DMS79 (cell line): ENCODE measurements around the gene ZDHHC14.

Experiments
- DNase-seq: peaks from one replicate; lab custom pipeline; 2025; lab: John Stamatoyannopoulos, UW

The ZDHHC14 gene

GRCh38 chr6:157602521-157603295, 221.7 kb downstream of the ZDHHC14 start:
- DNase-seq, result peak; percentile 55

DNA sequence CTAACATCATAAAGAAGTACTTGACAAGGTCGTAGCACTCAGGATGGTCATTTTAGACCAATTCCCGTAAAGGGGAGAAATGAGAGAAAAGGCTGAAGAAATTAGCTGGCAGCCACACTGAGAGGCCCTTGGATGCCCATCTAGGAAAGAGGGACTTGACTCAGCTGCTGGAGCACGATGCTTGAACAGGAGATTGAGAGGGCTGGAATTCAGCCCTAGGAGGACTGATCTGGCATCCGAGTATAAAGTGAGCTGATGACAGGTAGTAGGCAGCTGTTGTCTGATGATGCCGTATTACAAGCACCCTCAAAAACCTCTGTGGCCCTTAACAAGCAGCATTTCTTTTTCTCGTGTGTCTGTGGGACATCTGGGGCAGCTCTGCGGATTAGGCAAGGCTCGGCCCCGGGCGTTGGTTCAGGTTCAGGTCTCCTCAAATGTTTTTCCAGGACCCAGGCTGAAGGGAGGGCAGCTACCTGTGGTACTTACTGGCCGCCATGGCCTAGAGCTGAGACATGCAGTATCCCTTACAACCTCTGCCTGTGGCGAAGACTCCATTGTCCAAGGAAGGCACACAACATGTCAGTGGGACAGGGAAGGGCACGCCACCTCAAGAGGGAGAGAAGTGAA, 222.4 kb downstream of the ZDHHC14 start:
- DNase-seq, result peak; percentile 60

DNA sequence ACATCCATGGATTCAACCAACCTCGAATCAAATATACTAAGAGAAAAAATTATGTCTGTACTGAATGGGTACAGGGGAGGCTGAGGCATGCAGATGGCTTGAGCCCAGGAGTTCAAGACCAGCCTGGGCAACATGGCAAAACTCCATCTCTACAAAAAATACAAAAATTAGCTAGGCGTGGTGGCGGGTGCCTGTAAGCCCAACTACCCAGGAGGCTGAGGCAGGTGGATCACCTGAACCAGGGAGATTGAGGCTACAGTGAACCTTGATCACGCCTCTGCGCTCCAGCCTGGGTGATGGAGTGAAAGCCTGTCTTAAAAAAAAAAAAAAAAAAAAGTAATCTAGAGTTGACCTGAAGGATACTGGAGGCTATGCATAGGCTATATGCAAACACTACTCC, 223.0 kb downstream of the ZDHHC14 start:
- no peak for DNase-seq

- DNase-seq, result no peak
Measured at GRCh38 chr6:157604816-157605215, 223.8 kb downstream of the ZDHHC14 start.

- DNase-seq, result no peak
Measured at GRCh38 chr6:157605484-157605883, 224.5 kb downstream of the ZDHHC14 start.

GRCh38 chr6:157606516-157606915, 225.5 kb downstream of the ZDHHC14 start:
- no peak for DNase-seq

GRCh38 chr6:157607317-157608109, 226.5 kb downstream of the ZDHHC14 start:
- no peak for DNase-seq

- no peak for DNase-seq
Measured at GRCh38 chr6:157608221-157609075, 227.5 kb downstream of the ZDHHC14 start.

GRCh38 chr6:157609117-157609516, 228.1 kb downstream of the ZDHHC14 start:
- no peak for DNase-seq

GRCh38 chr6:157609556-157609955, 228.6 kb downstream of the ZDHHC14 start:
- no peak for DNase-seq

- DNase-seq, result no peak
Measured at GRCh38 chr6:157610451-157610999, 229.5 kb downstream of the ZDHHC14 start.

GRCh38 chr6:157611406-157611805, 230.4 kb downstream of the ZDHHC14 start:
- DNase-seq, result no peak

DNA sequence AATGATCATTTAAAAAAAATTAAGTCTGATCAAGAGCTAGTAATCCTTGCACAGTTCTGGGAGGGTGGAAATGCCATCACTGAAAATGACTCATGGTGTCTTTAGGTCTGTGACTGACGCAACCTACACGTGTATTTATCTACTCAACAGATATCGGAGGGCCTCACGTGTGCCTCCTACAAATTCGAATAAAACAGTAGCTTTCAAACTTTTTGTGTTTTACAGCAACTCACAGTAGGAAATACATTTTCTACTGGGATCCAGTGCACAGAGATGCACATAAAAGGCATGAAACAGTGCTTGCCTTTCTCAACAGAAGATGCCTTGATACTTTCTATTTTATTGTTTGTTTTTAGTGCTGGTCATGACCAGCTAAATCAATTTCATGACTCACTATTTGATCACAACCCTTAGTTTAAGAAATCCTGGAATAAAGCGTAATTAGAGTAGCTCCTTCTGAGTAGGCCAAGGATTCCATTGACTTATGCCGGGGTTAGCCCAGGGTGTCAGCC, 232.1 kb downstream of the ZDHHC14 start:
- DNase-seq, result no peak

DNA sequence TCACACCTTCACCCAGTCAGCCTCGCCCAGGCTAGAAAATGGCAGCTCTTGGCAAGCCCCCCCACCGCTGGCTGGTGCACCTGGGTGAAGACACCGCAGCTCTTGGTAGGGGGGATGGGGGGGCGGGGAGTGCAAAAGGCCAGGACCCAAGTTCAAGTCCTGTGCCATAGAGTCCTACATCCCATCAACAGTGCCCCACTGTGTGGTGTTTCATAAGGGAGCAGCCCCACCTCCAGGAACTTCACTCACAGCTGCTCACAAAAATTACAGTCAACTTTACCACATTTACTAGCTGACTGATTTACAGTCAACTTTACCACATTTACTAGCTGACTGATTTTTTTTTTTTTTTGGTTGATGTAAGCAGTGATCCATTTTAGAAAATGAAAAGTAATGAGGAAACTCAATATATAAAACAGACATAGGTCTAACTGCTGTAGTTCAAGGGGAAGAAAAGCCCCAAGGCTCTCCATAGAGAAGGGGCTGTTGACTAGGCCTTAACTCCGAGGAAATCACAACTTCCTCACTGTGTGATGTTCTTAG, 233.1 kb downstream of the ZDHHC14 start:
- DNase-seq, result no peak

DNA sequence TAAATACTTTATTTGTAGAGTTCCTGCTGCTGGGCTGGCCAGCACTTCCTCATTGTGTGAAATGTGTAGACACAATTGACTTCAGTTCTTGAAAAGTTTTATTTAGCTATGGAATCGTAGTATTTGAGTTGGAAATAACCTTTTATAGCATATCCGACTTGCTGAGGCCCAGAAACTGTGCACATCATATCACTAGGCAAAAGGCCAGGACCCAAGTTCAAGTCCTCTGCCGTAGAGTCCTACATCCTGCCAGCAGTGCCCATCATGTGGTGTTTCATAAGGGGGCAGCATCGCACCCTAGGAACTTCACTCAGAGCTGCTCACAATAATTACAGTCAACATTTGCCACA, 234.4 kb downstream of the ZDHHC14 start:
- DNase-seq, result no peak

GRCh38 chr6:157615951-157616350, 235.0 kb downstream of the ZDHHC14 start:
- DNase-seq, result no peak

DNA sequence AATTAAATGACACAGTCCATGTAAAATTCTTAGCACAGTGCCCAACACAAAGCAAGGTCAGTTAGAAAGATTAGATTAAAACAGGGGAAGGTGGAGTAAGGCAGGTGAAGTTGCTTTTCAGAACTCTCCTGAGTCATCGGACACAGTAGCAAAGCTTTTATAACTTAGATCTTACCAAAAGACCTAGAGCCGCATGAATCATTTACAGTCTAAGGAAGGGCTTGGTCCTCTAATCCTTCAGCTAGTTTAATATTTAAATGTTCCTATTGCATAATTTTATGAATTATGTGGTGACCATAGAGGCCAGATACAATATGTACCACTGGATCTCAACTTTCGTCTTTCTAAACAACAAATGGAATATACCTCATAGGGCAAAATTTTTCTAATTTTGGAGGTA, 240.0 kb downstream of the ZDHHC14 start:
- no peak for DNase-seq

DNA sequence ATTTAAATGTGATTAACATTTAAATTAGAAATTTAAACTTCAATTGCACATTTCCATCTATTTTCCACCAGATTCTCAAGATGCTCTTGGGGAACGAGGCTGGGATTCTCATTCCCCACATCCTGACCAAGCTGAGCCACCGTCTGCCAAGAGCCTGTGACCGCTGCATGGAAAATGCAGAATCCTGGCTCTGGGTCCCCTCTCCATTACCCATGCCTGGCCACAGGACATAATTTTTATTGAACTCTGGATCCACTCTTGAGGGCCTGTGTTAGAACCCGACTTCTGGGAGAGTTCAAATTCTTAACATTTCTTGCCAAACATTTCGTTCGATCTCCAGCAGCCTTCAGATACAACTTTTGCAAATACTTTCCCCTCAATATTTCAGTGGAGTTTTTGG, 240.4 kb downstream of the ZDHHC14 start:
- no peak for DNase-seq

DNA sequence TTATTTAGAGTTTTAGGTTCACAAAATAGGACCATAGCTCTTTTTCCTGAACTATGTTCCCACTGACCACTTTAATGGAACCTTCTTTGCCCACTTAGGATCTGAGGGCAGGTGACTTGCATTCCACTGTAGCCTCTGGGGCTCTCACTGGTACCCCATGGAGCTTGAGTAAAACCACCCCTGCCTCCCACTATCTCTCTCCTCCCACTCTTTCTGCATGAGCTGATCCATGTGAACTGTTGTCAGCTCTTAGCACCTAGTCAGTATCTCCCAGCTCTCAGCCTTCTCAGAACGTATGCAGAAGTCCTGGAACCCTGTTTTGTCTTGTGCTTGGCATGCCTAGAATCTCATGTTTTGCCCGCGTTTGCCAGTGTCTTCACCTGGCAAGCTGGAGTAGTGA, 241.4 kb downstream of the ZDHHC14 start:
- DNase-seq, result no peak

- DNase-seq, result no peak
Measured at GRCh38 chr6:157625111-157625510, 244.1 kb downstream of the ZDHHC14 start.

- no peak for DNase-seq
Measured at GRCh38 chr6:157625764-157626163, 244.8 kb downstream of the ZDHHC14 start.
